HepG2 (cell line): ENCODE measurements around the gene GPS1. TPM values are rescaled to one million over a fixed set of nuclear protein-coding genes. Genes with fewer than 3 reads are reported as not detected.

ENCODE experiments used
- AGO2 ChIP-seq: fragments of 200-400 bp; formaldehyde crosslinking; optimal IDR thresholded peaks from 2 replicates; pipeline ENCODE3; 2017; ENCODE audit warnings: mild to moderate bottlenecking, low read depth, low read length, moderate library complexity
- CSRNP1 ChIP-seq: sonication (generic); formaldehyde crosslinking; IDR thresholded peaks from 2 replicates; pipeline ENCODE4 v1.8.1; 2023; ENCODE audit warnings: mild to moderate bottlenecking, missing genetic modification reagents
- EEA1 ChIP-seq: sonication (generic); formaldehyde crosslinking; IDR thresholded peaks from 2 replicates; pipeline ENCODE4 v1.5.1; 2020; ENCODE audit warnings: mild to moderate bottlenecking, missing genetic modification reagents, borderline replicate concordance
- HIC2 ChIP-seq: sonication (generic); formaldehyde crosslinking; IDR thresholded peaks from 2 replicates; pipeline ENCODE4 v1.9.0; 2022; ENCODE audit warnings: low read depth, missing genetic modification reagents
- HNRNPL ChIP-seq: fragments of 200-400 bp; formaldehyde crosslinking; IDR thresholded peaks from 2 replicates; pipeline ENCODE4 v1.6.1; 2017; ENCODE audit warnings: mild to moderate bottlenecking, low read depth, low read length
- MAZ ChIP-seq, 2 experiments: sonication (generic) in 1 of 2; formaldehyde crosslinking in 1 of 2; IDR thresholded peaks; 2 replicates each; pipeline versions ENCODE4 v1.5.0 to v1.6.1; 2012 to 2020; ENCODE audit warnings: low read depth in 2 of 2, mild to moderate bottlenecking in 2 of 2, borderline replicate concordance in 1 of 2, improper control_type of control experiment in 1 of 2, low read length in 1 of 2, missing genetic modification reagents in 1 of 2, moderate library complexity in 1 of 2
- MTA1 ChIP-seq: sonication (generic); formaldehyde crosslinking; IDR thresholded peaks from 2 replicates; pipeline ENCODE4 v1.4.0; 2020; ENCODE audit warnings: missing genetic modification reagents, mild to moderate bottlenecking, borderline replicate concordance
- NFATC3 ChIP-seq: sonication (generic); formaldehyde crosslinking; IDR thresholded peaks from 2 replicates; pipeline ENCODE4 v1.5.1; 2020; ENCODE audit warnings: mild to moderate bottlenecking, missing genetic modification reagents
- NPAS2 ChIP-seq: sonication (generic); formaldehyde crosslinking; IDR thresholded peaks from 2 replicates; pipeline ENCODE4 v1.8.0; 2022; ENCODE audit warnings: mild to moderate bottlenecking, missing genetic modification reagents, borderline replicate concordance
- POLR2A ChIP-seq, 2 experiments: IDR thresholded peaks; 2 replicates each; pipeline ENCODE4 v1.6.1; 2011; ENCODE audit warnings: low read depth in 2 of 2, low read length in 2 of 2, mild to moderate bottlenecking in 1 of 2, moderate library complexity in 1 of 2; ENCODE audit not compliant: insufficient read depth in 1 of 2
- RBFOX2 ChIP-seq: fragments of 200-400 bp; formaldehyde crosslinking; IDR thresholded peaks from 2 replicates; pipeline ENCODE4 v1.6.1; 2017; ENCODE audit warnings: low read depth, mild to moderate bottlenecking, low read length
- RBM22 ChIP-seq: fragments of 200-400 bp; formaldehyde crosslinking; optimal IDR thresholded peaks from 2 replicates; pipeline ENCODE3; 2017; ENCODE audit warnings: mild to moderate bottlenecking, low read length, moderate library complexity
- RBM39 ChIP-seq: fragments of 200-400 bp; formaldehyde crosslinking; IDR thresholded peaks from one replicate; pipeline ENCODE4 v1.6.1; 2018; ENCODE audit warnings: antibody characterized with exemption, mild to moderate bottlenecking, low read depth, low read length; ENCODE audit not compliant: poor library complexity, severe bottlenecking
- THAP8 ChIP-seq: sonication (generic); formaldehyde crosslinking; IDR thresholded peaks from 2 replicates; pipeline ENCODE4 v1.5.1; 2020; ENCODE audit warnings: missing genetic modification reagents, mild to moderate bottlenecking, borderline replicate concordance
- YEATS4 ChIP-seq: sonication (generic); formaldehyde crosslinking; IDR thresholded peaks from 2 replicates; pipeline ENCODE4 v1.4.0; 2020; ENCODE audit warnings: missing genetic modification reagents, borderline replicate concordance
- ZBTB34 ChIP-seq: sonication (generic); formaldehyde crosslinking; IDR thresholded peaks from 2 replicates; pipeline ENCODE4 v1.8.0; 2022; ENCODE audit warnings: mild to moderate bottlenecking, missing genetic modification reagents
- ZNF274 ChIP-seq: sonication (generic); formaldehyde crosslinking; IDR thresholded peaks from 2 replicates; pipeline ENCODE4 v1.5.1; 2020; ENCODE audit warnings: mild to moderate bottlenecking, missing genetic modification reagents
- ZNF343 ChIP-seq: sonication (generic); formaldehyde crosslinking; IDR thresholded peaks from 2 replicates; pipeline ENCODE4 v1.4.0; 2020; ENCODE audit warnings: mild to moderate bottlenecking, missing genetic modification reagents
- ZNF788 ChIP-seq: sonication (generic); formaldehyde crosslinking; IDR thresholded peaks from 2 replicates; pipeline ENCODE4 v1.5.0; 2020; ENCODE audit warnings: mild to moderate bottlenecking, missing genetic modification reagents, borderline replicate concordance
- ZNF83 ChIP-seq: sonication (generic); formaldehyde crosslinking; IDR thresholded peaks from 2 replicates; pipeline ENCODE4 v1.4.0; 2020; ENCODE audit warnings: missing genetic modification reagents, mild to moderate bottlenecking, borderline replicate concordance
- polyA plus RNA-seq, 8 experiments: library from polyadenylated mRNA; depleted of rRNA in 3 of 8; stranded (reverse) in 7 of 8; unstranded in 1 of 8; fragments of >200 nt; fragmentation: Illumina TruSeq in 4 of 8; extraction: Trizol in 4 of 8; gene quantifications; 2 replicates each; pipeline versions ENCODE4 v1.2.1 to v1.2.3, GENCODE V29; 2011 to 2016; ENCODE audit warnings: low read depth in 4 of 8, missing spikeins in 1 of 8, mixed read lengths in 1 of 8; ENCODE audit not compliant: insufficient read depth in 1 of 8
- total RNA-seq, 5 experiments: library from RNA; depleted of rRNA; stranded (reverse); fragments of >200 nt; fragmentation: Illumina TruSeq; extraction: Trizol; gene quantifications; 2 replicates each; pipeline ENCODE4 v1.2.3, GENCODE V29; 2016; ENCODE audit warnings: low read depth in 1 of 5

The GPS1 gene
- total and polyA plus RNA-seq, 2 of the 13 experiments (the other 11 are each of a cell fraction or from before 2014, with no cell fraction given), result 124 to 128 TPM

GRCh38 chr17:82091264-82092066 is 39.8 kb downstream of the GPS1 start (continued):
- TF ChIP-seq HIC2 (CRISPR knock-in tag) (0 out of 2 replicates have a peak, but pooled peaks have one; percentile 15), ZNF343 (CRISPR knock-in tag) (0 out of 2 replicates have a peak, but pooled peaks have one; percentile 30), CSRNP1 (peak; percentile 41; the same call in 1 of the 2 replicates), ZBTB34 (CRISPR knock-in tag) (0 out of 2 replicates have a peak, but pooled peaks have one; percentile 33), NPAS2 (no peak), AGO2 (peak; percentile 93), MAZ (IDR thresholded peaks at IDR 0.05; ENCODE audit: borderline replicate concordance, low read depth, low read length) (no peak), MAZ (CRISPR knock-in tag; IDR thresholded peaks at IDR 0.05; ENCODE audit: low read depth) (0 out of 2 replicates have a peak, but pooled peaks have one; percentile 31), RBM39 (peak; percentile 39), EEA1 (peak; percentile 70; the same call in 1 of the 2 replicates), MTA1 (CRISPR knock-in tag) (peak; percentile 6; the same call in 1 of the 2 replicates), NFATC3 (CRISPR knock-in tag) (no peak), ZNF788 (peak; percentile 46; the same call in 1 of the 2 replicates), POLR2A (IDR thresholded peaks at IDR 0.05; ENCODE audit: insufficient read depth in 1 of 2, low read depth in 2 of 2, low read length in 2 of 2) (peak in 1 of 2 experiments; percentile 28; a peak in 1 of 4 replicates), RBFOX2 (peak; percentile 95), ZNF83 (no peak), HNRNPL (peak; percentile 2; the same call in 1 of the 2 replicates), RBM22 (peak; percentile 95), ZNF274 (CRISPR knock-in tag) (peak; percentile 23; the same call in 1 of the 2 replicates), YEATS4 (CRISPR knock-in tag) (no peak), THAP8 (CRISPR knock-in tag) (0 out of 2 replicates have a peak, but pooled peaks have one; percentile 25)
